ENCODE results near the gene DIDO1. TPM values are rescaled to one million over a fixed set of nuclear protein-coding genes. Genes with fewer than 3 reads are reported as not detected.

DIDO1 gene
- total and polyA plus RNA-seq, 2 of the 13 experiments (the other 11 are each of a cell fraction or from before 2014, with no cell fraction given) = 75.0 to 75.1 TPM

- TF ChIP-seq E2F2 (CRISPR knock-in tag; IDR thresholded peaks at IDR 0.05; ENCODE audit: borderline replicate concordance) (peak; percentile 52; the same call in 1 of the 2 replicates), GZF1 (CRISPR knock-in tag; IDR thresholded peaks at IDR 0.05) (peak; percentile 21), KDM5A (IDR thresholded peaks at IDR 0.05; ENCODE audit: borderline replicate concordance, low read length) (no peak; the same call in 1 of the 2 replicates), TAF1 (CRISPR knock-in tag; IDR thresholded peaks at IDR 0.05) (peak; percentile 8; the same call in 1 of the 2 replicates), MAFG (CRISPR knock-in tag; IDR thresholded peaks at IDR 0.05) (no peak), MAF1 (CRISPR knock-in tag; IDR thresholded peaks at IDR 0.05; ENCODE audit: borderline replicate concordance) (no peak; the same call in none of the 2 replicates), SMC3 (IDR thresholded peaks at IDR 0.05; ENCODE audit: low read length) (no peak), ZFY (CRISPR knock-in tag; IDR thresholded peaks at IDR 0.05) (peak; percentile 24), RNF2 (conservative IDR thresholded peaks at IDR 0.05; ENCODE audit: low read depth) (peak; percentile 54; the same call in 1 of the 2 replicates), KAT2B (IDR thresholded peaks at IDR 0.05; ENCODE audit: borderline replicate concordance, low read depth, low read length) (no peak), POLR2AphosphoS2 (IDR thresholded peaks at IDR 0.05; ENCODE audit: low read depth, low read length) (no peak; the same call in 1 of the 2 replicates)
- TF ChIP-seq, protein P1, sequence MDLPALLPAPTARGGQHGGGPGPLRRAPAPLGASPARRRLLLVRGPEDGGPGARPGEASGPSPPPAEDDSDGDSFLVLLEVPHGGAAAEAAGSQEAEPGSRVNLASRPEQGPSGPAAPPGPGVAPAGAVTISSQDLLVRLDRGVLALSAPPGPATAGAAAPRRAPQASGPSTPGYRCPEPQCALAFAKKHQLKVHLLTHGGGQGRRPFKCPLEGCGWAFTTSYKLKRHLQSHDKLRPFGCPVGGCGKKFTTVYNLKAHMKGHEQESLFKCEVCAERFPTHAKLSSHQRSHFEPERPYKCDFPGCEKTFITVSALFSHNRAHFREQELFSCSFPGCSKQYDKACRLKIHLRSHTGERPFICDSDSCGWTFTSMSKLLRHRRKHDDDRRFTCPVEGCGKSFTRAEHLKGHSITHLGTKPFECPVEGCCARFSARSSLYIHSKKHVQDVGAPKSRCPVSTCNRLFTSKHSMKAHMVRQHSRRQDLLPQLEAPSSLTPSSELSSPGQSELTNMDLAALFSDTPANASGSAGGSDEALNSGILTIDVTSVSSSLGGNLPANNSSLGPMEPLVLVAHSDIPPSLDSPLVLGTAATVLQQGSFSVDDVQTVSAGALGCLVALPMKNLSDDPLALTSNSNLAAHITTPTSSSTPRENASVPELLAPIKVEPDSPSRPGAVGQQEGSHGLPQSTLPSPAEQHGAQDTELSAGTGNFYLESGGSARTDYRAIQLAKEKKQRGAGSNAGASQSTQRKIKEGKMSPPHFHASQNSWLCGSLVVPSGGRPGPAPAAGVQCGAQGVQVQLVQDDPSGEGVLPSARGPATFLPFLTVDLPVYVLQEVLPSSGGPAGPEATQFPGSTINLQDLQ (CRISPR knock-in tag; IDR thresholded peaks at IDR 0.05) = no peak
- TF ChIP-seq, protein P2, sequence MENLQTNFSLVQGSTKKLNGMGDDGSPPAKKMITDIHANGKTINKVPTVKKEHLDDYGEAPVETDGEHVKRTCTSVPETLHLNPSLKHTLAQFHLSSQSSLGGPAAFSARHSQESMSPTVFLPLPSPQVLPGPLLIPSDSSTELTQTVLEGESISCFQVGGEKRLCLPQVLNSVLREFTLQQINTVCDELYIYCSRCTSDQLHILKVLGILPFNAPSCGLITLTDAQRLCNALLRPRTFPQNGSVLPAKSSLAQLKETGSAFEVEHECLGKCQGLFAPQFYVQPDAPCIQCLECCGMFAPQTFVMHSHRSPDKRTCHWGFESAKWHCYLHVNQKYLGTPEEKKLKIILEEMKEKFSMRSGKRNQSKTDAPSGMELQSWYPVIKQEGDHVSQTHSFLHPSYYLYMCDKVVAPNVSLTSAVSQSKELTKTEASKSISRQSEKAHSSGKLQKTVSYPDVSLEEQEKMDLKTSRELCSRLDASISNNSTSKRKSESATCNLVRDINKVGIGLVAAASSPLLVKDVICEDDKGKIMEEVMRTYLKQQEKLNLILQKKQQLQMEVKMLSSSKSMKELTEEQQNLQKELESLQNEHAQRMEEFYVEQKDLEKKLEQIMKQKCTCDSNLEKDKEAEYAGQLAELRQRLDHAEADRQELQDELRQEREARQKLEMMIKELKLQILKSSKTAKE (CRISPR knock-in tag; IDR thresholded peaks at IDR 0.05; ENCODE audit: borderline replicate concordance) = no peak; the same call in 1 of the 2 replicates
- TF ChIP-seq, protein P3, sequence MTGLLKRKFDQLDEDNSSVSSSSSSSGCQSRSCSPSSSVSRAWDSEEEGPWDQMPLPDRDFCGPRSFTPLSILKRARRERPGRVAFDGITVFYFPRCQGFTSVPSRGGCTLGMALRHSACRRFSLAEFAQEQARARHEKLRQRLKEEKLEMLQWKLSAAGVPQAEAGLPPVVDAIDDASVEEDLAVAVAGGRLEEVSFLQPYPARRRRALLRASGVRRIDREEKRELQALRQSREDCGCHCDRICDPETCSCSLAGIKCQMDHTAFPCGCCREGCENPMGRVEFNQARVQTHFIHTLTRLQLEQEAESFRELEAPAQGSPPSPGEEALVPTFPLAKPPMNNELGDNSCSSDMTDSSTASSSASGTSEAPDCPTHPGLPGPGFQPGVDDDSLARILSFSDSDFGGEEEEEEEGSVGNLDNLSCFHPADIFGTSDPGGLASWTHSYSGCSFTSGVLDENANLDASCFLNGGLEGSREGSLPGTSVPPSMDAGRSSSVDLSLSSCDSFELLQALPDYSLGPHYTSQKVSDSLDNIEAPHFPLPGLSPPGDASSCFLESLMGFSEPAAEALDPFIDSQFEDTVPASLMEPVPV (CRISPR knock-in tag; IDR thresholded peaks at IDR 0.05) = peak; percentile 56; the same call in 1 of the 2 replicates
- TF ChIP-seq, protein P4, sequence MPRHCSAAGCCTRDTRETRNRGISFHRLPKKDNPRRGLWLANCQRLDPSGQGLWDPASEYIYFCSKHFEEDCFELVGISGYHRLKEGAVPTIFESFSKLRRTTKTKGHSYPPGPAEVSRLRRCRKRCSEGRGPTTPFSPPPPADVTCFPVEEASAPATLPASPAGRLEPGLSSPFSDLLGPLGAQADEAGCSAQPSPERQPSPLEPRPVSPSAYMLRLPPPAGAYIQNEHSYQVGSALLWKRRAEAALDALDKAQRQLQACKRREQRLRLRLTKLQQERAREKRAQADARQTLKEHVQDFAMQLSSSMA (CRISPR knock-in tag; IDR thresholded peaks at IDR 0.05) = no peak
Measured at GRCh38 chr20:62952968-62953838, 26.9 kb upstream of the DIDO1 start (continued).

Measured in HepG2 (cell line).